HepG2 (cell line): ENCODE measurements around the gene BTBD17. TPM values are rescaled to one million over a fixed set of nuclear protein-coding genes. Genes with fewer than 3 reads are reported as not detected.

Experiments used
- ATAC-seq: fragments of 200-7000 bp; cut with Tn5 transposase; 3 replicates; pipeline ENCODE4 v1.9.1; 2020; ENCODE audit warnings: mild to moderate bottlenecking, moderate library complexity
- BruUV-seq: library from RNA; stranded (reverse); fragments of 400-500 nt; replicated peaks from 2 replicates; lab custom pipeline; 2021; lab: Mats Ljungman, UMichigan
- CTCF ChIA-PET: fragments of 300-600 bp; formaldehyde crosslinking; extraction: SDS; loops from one replicate; lab custom pipeline; 2021; ENCODE audit warnings: low total read pairs, inconsistent platforms, low intra/inter-chr PET ratio; lab: Yijun Ruan, JAX
- POLR2A ChIA-PET: fragments of 350-600 bp; sonication (Branson Sonifier 250); formaldehyde crosslinking; loops from one replicate; lab custom pipeline; 2020; ENCODE audit warnings: antibody characterized with exemption, inconsistent platforms; lab: Yijun Ruan, JAX
- DNase-seq: peaks from one replicate; pipeline ENCODE4 v3.0.0-alpha.2; 2015; ENCODE audit warnings: low spot score
- FAIRE-seq: peaks from 3 replicates; lab custom pipeline; 2011; peaks lifted over from hg19 to GRCh38; lab: Jason Lieb, UNC
- H2AFZ ChIP-seq: one replicate; pipeline ENCODE4 v1.6.1; 2011; ENCODE audit warnings: low read length, inconsistent platforms
- H3K27ac ChIP-seq: fragments of 300-600 bp; 3 replicates; pipeline ENCODE4 v1.8.0; 2011; ENCODE audit warnings: mixed run types, mild to moderate bottlenecking, mixed read lengths, low read length, inconsistent platforms; ENCODE audit not compliant: insufficient read depth; ENCODE audit errors: extremely low read length
- H3K27me3 ChIP-seq, 2 experiments: fragments of 200-600 bp in 1 of 2; 2 replicates in 1 of 2; 3 replicates in 1 of 2; pipeline versions ENCODE4 v1.6.0 to v1.8.0; 2011; ENCODE audit warnings: low read length in 2 of 2, mild to moderate bottlenecking in 2 of 2, moderate library complexity in 2 of 2, inconsistent platforms in 1 of 2; ENCODE audit not compliant: insufficient read depth in 2 of 2, control insufficient read depth in 1 of 2
- H3K36me3 ChIP-seq, 2 experiments: fragments of 200-600 bp in 1 of 2; replicated peaks in 1 of 2; 2 replicates in 1 of 2; 3 replicates in 1 of 2; pipeline versions ENCODE4 v1.5.1 to v1.8.0; 2011; ENCODE audit warnings: low read length in 2 of 2, inconsistent platforms in 1 of 2; ENCODE audit not compliant: insufficient read depth in 2 of 2, control insufficient read depth in 1 of 2
- H3K4me1 ChIP-seq: 2 replicates; pipeline ENCODE4 v1.5.1; 2012; ENCODE audit warnings: low read length, inconsistent platforms; ENCODE audit not compliant: insufficient read depth
- H3K4me2 ChIP-seq: 2 replicates; pipeline ENCODE4 v1.6.0; 2011; ENCODE audit warnings: low read depth, low read length, inconsistent platforms
- H3K4me3 ChIP-seq, 3 experiments: fragments of 200-600 bp in 1 of 3; sonication (generic), shearing (Covaris generic) in 1 of 3; replicated peaks in 1 of 3; 2 replicates each; pipeline ENCODE4 v1.5.1; 2011 to 2016; ENCODE audit warnings: low read length in 3 of 3, inconsistent platforms in 2 of 3, low read depth in 2 of 3, mild to moderate bottlenecking in 2 of 3, control low read depth in 1 of 3, mixed read lengths in 1 of 3; ENCODE audit not compliant: insufficient read depth in 1 of 3
- H3K79me2 ChIP-seq: one replicate; pipeline ENCODE4 v1.6.1; 2011; ENCODE audit warnings: low read length, inconsistent platforms; ENCODE audit not compliant: insufficient read depth
- H3K9ac ChIP-seq: 2 replicates; pipeline ENCODE4 v1.6.0; 2011; ENCODE audit warnings: mild to moderate bottlenecking, low read depth, low read length, inconsistent platforms; ENCODE audit not compliant: insufficient read depth
- H3K9me3 ChIP-seq: 2 replicates; pipeline ENCODE4 v1.5.1; 2012; ENCODE audit warnings: mild to moderate bottlenecking, low read length
- H4K20me1 ChIP-seq: 2 replicates; pipeline ENCODE4 v1.6.0; 2011; ENCODE audit warnings: inconsistent platforms, mild to moderate bottlenecking, low read length, moderate library complexity; ENCODE audit not compliant: insufficient read depth
- ARID2 ChIP-seq: sonication (generic); formaldehyde crosslinking; IDR thresholded peaks from 2 replicates; pipeline ENCODE4 v1.8.1; 2022; ENCODE audit warnings: mild to moderate bottlenecking, missing genetic modification reagents, borderline replicate concordance
- BRCA1 ChIP-seq: sonication (generic); formaldehyde crosslinking; IDR thresholded peaks from 2 replicates; pipeline ENCODE4 v1.4.0; 2020; ENCODE audit warnings: missing genetic modification reagents
- HCFC1 ChIP-seq: fragments of 150-350 bp; IDR thresholded peaks from 2 replicates; pipeline ENCODE4 v1.6.1; 2014; ENCODE audit warnings: low read depth, low read length
- KLF9 ChIP-seq: IDR thresholded peaks from 2 replicates; pipeline ENCODE4 v1.6.1; 2016; ENCODE audit warnings: low read depth
- MXD4 ChIP-seq: IDR thresholded peaks from 2 replicates; pipeline ENCODE4 v1.6.1; 2016; ENCODE audit warnings: mild to moderate bottlenecking, missing biosample characterization, missing genetic modification reagents
- NR2F2 ChIP-seq: IDR thresholded peaks from 2 replicates; pipeline ENCODE4 v1.6.1; 2012; ENCODE audit warnings: low read depth, inconsistent platforms, borderline replicate concordance
- RFX1 ChIP-seq: fragments of 450-650 bp; IDR thresholded peaks from 2 replicates; pipeline ENCODE4 v1.6.1; 2017
- SCMH1 ChIP-seq: sonication (generic); formaldehyde crosslinking; IDR thresholded peaks from 2 replicates; pipeline ENCODE4 v1.9.0; 2021; ENCODE audit warnings: missing genetic modification reagents, mild to moderate bottlenecking, borderline replicate concordance
- SIX1 ChIP-seq: sonication (generic); formaldehyde crosslinking; IDR thresholded peaks from 2 replicates; pipeline ENCODE4 v1.4.0; 2020; ENCODE audit warnings: missing genetic modification reagents, borderline replicate concordance
- ZNF382 ChIP-seq: sonication (generic); formaldehyde crosslinking; IDR thresholded peaks from 2 replicates; pipeline ENCODE4 v1.5.0; 2020; ENCODE audit warnings: missing genetic modification reagents, mild to moderate bottlenecking, borderline replicate concordance
- WGBS: methylation state at CpG from one replicate; pipeline ENCODE4 v1.1.6; 2017; ENCODE audit warnings: low lambda C conversion rate; 5-methylcytosine and 5-hydroxymethylcytosine counted together
- in situ Hi-C: cut with HindIII; loops from 2 replicates; pipeline ENCODE4 v1.10.0; 2017; ENCODE audit warnings: low pct_unique_long_range_greater_than_20kb; ENCODE audit not compliant: extremely low pct_ligation_motif_present
- intact Hi-C: fragments of 100-400 bp; cut with micrococcal nuclease; formaldehyde crosslinking; loops from one replicate; pipeline ENCODE4 v1.10.0; 2022; ENCODE audit not compliant: unreplicated experiment
- polyA plus RNA-seq, 8 experiments: library from polyadenylated mRNA; depleted of rRNA in 3 of 8; stranded (reverse) in 7 of 8; unstranded in 1 of 8; fragments of >200 nt; fragmentation: Illumina TruSeq in 4 of 8; extraction: Trizol in 4 of 8; gene quantifications; 2 replicates each; pipeline versions ENCODE4 v1.2.1 to v1.2.3, GENCODE V29; 2011 to 2016; ENCODE audit warnings: low read depth in 4 of 8, missing spikeins in 1 of 8, mixed read lengths in 1 of 8; ENCODE audit not compliant: insufficient read depth in 1 of 8
- total RNA-seq, 5 experiments: library from RNA; depleted of rRNA; stranded (reverse); fragments of >200 nt; fragmentation: Illumina TruSeq; extraction: Trizol; gene quantifications; 2 replicates each; pipeline ENCODE4 v1.2.3, GENCODE V29; 2016; ENCODE audit warnings: low read depth in 1 of 5
- TF ChIP-seq, protein P1 (sequence below): sonication (generic); formaldehyde crosslinking; IDR thresholded peaks from 2 replicates; pipeline ENCODE4 v1.8.0; 2022; ENCODE audit warnings: missing genetic modification reagents, mild to moderate bottlenecking, inconsistent platforms, borderline replicate concordance
- TF ChIP-seq, protein P2 (sequence below): sonication (generic); formaldehyde crosslinking; IDR thresholded peaks from 2 replicates; pipeline ENCODE4 v1.4.0; 2020; ENCODE audit warnings: missing genetic modification reagents

BTBD17 gene
- total and polyA plus RNA-seq, 2 of the 13 experiments (the other 11 are each of a cell fraction or from before 2014, with no cell fraction given), result not detected

- FAIRE-seq, result no peak
- DNase-seq, result no peak
- in situ Hi-C loops, result no loop called here
- Histone ChIP-seq H3K4me2 (no peak overlapping the region), H4K20me1 (no peaks in the 10 kb centered on the region), H3K9me3 (no peaks in the 10 kb centered on the region), H3K27me3 (peaks cover 4 to 57% of the 10 kb centered on the region in 2 experiments; a peak in 4 of 5 replicates), H2AFZ (no peak overlapping the region), H3K27ac (no peak overlapping the region), H3K79me2 (no peaks in the 10 kb centered on the region), H3K9ac (no peak overlapping the region), H3K36me3 (no peaks in the 10 kb centered on the region), H3K4me1 (no peaks in the 10 kb centered on the region), H3K4me3 (no peak overlapping the region)
- intact Hi-C loops, result no loop called here
- TF ChIP-seq ZNF382 (CRISPR knock-in tag) (no peak), KLF9 (CRISPR knock-in tag) (no peak), ARID2 (CRISPR knock-in tag) (no peak), MXD4 (no peak), BRCA1 (no peak), SCMH1 (CRISPR knock-in tag) (no peak), HCFC1 (no peak), RFX1 (no peak), NR2F2 (no peak), SIX1 (CRISPR knock-in tag) (no peak)
- TF ChIP-seq, protein P1, sequence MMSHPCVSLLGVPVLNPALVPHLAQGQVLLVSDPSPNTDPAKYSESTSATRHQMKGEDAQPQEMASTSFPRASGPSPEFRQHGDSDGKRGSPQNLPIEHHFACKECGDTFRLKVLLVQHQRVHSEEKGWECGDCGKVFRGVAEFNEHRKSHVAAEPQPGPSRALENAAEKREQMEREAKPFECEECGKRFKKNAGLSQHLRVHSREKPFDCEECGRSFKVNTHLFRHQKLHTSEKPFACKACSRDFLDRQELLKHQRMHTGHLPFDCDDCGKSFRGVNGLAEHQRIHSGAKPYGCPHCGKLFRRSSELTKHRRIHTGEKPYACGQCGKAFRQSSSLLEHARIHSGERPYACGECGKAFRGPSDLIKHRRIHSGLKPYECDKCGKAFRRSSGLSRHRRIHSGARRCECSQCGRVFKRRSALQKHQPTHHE, result no peak
- TF ChIP-seq, protein P2, sequence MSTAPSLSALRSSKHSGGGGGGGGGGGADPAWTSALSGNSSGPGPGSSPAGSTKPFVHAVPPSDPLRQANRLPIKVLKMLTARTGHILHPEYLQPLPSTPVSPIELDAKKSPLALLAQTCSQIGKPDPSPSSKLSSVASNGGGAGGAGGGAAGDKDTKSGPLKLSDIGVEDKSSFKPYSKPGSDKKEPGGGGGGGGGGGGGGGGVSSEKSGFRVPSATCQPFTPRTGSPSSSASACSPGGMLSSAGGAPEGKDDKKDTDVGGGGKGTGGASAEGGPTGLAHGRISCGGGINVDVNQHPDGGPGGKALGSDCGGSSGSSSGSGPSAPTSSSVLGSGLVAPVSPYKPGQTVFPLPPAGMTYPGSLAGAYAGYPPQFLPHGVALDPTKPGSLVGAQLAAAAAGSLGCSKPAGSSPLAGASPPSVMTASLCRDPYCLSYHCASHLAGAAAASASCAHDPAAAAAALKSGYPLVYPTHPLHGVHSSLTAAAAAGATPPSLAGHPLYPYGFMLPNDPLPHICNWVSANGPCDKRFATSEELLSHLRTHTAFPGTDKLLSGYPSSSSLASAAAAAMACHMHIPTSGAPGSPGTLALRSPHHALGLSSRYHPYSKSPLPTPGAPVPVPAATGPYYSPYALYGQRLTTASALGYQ (CRISPR knock-in tag), result no peak
- 56% methylated on average over 6 of the region's 14 CpGs for WGBS
- POLR2A ChIA-PET, result no interaction called here
- CTCF ChIA-PET, result no interaction called here
- no peak for ATAC-seq
- no TSS peak for BruUV-seq
Observed at GRCh38 chr17:74362810-74363498, 1.3 kb upstream of the BTBD17 start.
